Neutrophil (primary cell): ENCODE measurements around the gene RRP1B.

Source experiments
- H3K27ac ChIP-seq: fragments of 200-600 bp; sonication (generic); 2 replicates; pipeline ENCODE4 v1.5.1; 2016; ENCODE audit warnings: mild to moderate bottlenecking, moderate library complexity
- H3K27me3 ChIP-seq: fragments of 200-600 bp; sonication (generic); 2 replicates; pipeline ENCODE4 v1.6.0; 2016; ENCODE audit warnings: mild to moderate bottlenecking
- H3K36me3 ChIP-seq: fragments of 200-600 bp; sonication (generic); 2 replicates; pipeline ENCODE4 v1.5.1; 2017
- H3K4me1 ChIP-seq, 2 experiments: fragments of 200-600 bp in 1 of 2; sonication (generic) in 1 of 2; 1 replicate in 1 of 2; 2 replicates in 1 of 2; pipeline versions ENCODE4 v1.5.1 to v1.6.1; 2013 to 2016; ENCODE audit warnings: low read depth in 1 of 2, low read length in 1 of 2, mild to moderate bottlenecking in 1 of 2, moderate library complexity in 1 of 2; ENCODE audit not compliant: control insufficient read depth in 1 of 2, insufficient read depth in 1 of 2
- H3K4me3 ChIP-seq, 2 experiments: fragments of 200-600 bp in 1 of 2; sonication (generic) in 1 of 2; 1 replicate in 1 of 2; 2 replicates in 1 of 2; pipeline ENCODE4 v1.5.1; 2013 to 2016; ENCODE audit warnings: low read depth in 1 of 2, low read length in 1 of 2, mild to moderate bottlenecking in 1 of 2, moderate library complexity in 1 of 2
- H3K9me3 ChIP-seq: fragments of 200-600 bp; sonication (generic); 2 replicates; pipeline ENCODE4 v1.5.1; 2016
- TF ChIP-seq, protein P1 (sequence below): fragments of 200-600 bp; sonication (generic); IDR thresholded peaks from 2 replicates; pipeline ENCODE4 v1.5.1; 2016; ENCODE audit warnings: antibody characterized with exemption

RRP1B gene

GRCh38 chr21:43744725-43745124 lies 85.4 kb downstream of the RRP1B start:
- Histone ChIP-seq H3K36me3 (peaks cover 90% of the 10 kb centered on the region), H3K27ac (no peak overlapping the region), H3K27me3 (no peaks in the 10 kb centered on the region), H3K4me3 (no peak overlapping the region), H3K4me1 (peaks cover 0 to 3% of the 10 kb centered on the region in 2 experiments), H3K9me3 (no peaks in the 10 kb centered on the region)
- TF ChIP-seq, protein P1, sequence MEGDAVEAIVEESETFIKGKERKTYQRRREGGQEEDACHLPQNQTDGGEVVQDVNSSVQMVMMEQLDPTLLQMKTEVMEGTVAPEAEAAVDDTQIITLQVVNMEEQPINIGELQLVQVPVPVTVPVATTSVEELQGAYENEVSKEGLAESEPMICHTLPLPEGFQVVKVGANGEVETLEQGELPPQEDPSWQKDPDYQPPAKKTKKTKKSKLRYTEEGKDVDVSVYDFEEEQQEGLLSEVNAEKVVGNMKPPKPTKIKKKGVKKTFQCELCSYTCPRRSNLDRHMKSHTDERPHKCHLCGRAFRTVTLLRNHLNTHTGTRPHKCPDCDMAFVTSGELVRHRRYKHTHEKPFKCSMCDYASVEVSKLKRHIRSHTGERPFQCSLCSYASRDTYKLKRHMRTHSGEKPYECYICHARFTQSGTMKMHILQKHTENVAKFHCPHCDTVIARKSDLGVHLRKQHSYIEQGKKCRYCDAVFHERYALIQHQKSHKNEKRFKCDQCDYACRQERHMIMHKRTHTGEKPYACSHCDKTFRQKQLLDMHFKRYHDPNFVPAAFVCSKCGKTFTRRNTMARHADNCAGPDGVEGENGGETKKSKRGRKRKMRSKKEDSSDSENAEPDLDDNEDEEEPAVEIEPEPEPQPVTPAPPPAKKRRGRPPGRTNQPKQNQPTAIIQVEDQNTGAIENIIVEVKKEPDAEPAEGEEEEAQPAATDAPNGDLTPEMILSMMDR = no peak
